ENCODE data around the gene ADGRG3. TPM values are rescaled to one million over a fixed set of nuclear protein-coding genes. Genes with fewer than 3 reads are reported as not detected.
A peak's percentile ranks its signal among the peaks of the same experiment; 100 is the strongest.

ADGRG3 gene
- total and polyA plus RNA-seq, 2 of the 13 experiments (the other 11 are each of a cell fraction or from before 2014, with no cell fraction given), result 2.7 to 11.8 TPM

- TF ChIP-seq PTBP1 (IDR thresholded peaks at IDR 0.05; ENCODE audit: low read depth, low read length, poor library complexity, severe bottlenecking) (no peak), ZNF142 (CRISPR knock-in tag; IDR thresholded peaks at IDR 0.05) (no peak), RXRA (CRISPR knock-in tag; IDR thresholded peaks at IDR 0.05) (no peak; the same call in none of the 2 replicates), ARID2 (CRISPR knock-in tag; IDR thresholded peaks at IDR 0.05; ENCODE audit: borderline replicate concordance) (no peak), U2AF2 (IDR thresholded peaks at IDR 0.05; ENCODE audit: low read depth, low read length) (no peak), MTA1 (CRISPR knock-in tag; IDR thresholded peaks at IDR 0.05; ENCODE audit: borderline replicate concordance) (peak; percentile 23; the same call in 1 of the 2 replicates), NR2C2 (CRISPR knock-in tag; IDR thresholded peaks at IDR 0.05; ENCODE audit: borderline replicate concordance) (no peak; the same call in 1 of the 2 replicates), EZH2 (conservative IDR thresholded peaks at IDR 0.05; ENCODE audit: low read depth, low read length) (no peak), MLXIP (CRISPR knock-in tag; IDR thresholded peaks at IDR 0.05; ENCODE audit: borderline replicate concordance) (no peak), EP300 (IDR thresholded peaks at IDR 0.05; ENCODE audit: low read depth in 2 of 2, low read length in 2 of 2) (no peak), EP300 (CRISPR knock-in tag; IDR thresholded peaks at IDR 0.05; ENCODE audit: borderline replicate concordance) (no peak; the same call in 1 of the 2 replicates), DMTF1 (CRISPR knock-in tag; IDR thresholded peaks at IDR 0.05) (no peak), ZNF589 (CRISPR knock-in tag; conservative IDR thresholded peaks at IDR 0.05) (no peak), ZNF513 (CRISPR knock-in tag; conservative IDR thresholded peaks at IDR 0.05) (no peak), NPAS2 (CRISPR knock-in tag; IDR thresholded peaks at IDR 0.05; ENCODE audit: borderline replicate concordance) (no peak)
Measured at GRCh38 chr16:57660715-57661463, 7.2 kb upstream of the ADGRG3 start (continued).

Measured in HepG2 (cell line).